ENCODE measurements around the gene C14orf132. TPM values are rescaled to one million over a fixed set of nuclear protein-coding genes. Genes with fewer than 3 reads are reported as not detected.

C14orf132 gene
- total and polyA plus RNA-seq, 2 of the 4 experiments (the other 2 are of a cell fraction), result 6.3 to 13.5 TPM

- intact Hi-C loops (cut with micrococcal nuclease), result no loop called here
- no peak overlapping the region for H3K27ac ChIP-seq (ENCODE audit: insufficient read depth, low read length)
Observed at GRCh38 chr14:96001866-96002497, 37.2 kb upstream of the C14orf132 start.

More at GRCh38 chr14:96001866-96002497, 37.2 kb upstream of the C14orf132 start:
- dilution Hi-C loops (cut with HindIII; ENCODE audit: low sequenced_read_pairs, unreplicated experiment) (no loop called here), in situ Hi-C loops (cut with MboI; ENCODE audit: low sequenced_read_pairs) (loop anchor here (5.0 to 10.0 kb wide), 3 partner anchors 95 to 413 kb away; no protein-coding TSS in a partner anchor)
- DNase-seq (peak; percentile 8), ATAC-seq (ENCODE audit: low read depth) (peak; percentile 56)
- 67% methylated on average over 1 of the region's 5 CpGs; no CpG with 5 or more reads in 1 of the 2 experiments for WGBS, 2 experiments (ENCODE audit: extremely low coverage in 2 of 2, insufficient read length in 1 of 2)
- Histone ChIP-seq H3K23ac (ENCODE audit: low read depth, low read length) (no peak overlapping the region), H4K5ac (ENCODE audit: low read depth, low read length) (no peak overlapping the region), H3K4ac (ENCODE audit: low read depth, low read length) (no peak overlapping the region), H3K56ac (ENCODE audit: extremely low read depth, insufficient read depth, low read length) (no peak overlapping the region), H3K4me2 (ENCODE audit: low read depth, low read length) (no peak overlapping the region), H3K4me1 (ENCODE audit: control insufficient read depth, insufficient read depth, low read length) (no peaks in the 10 kb centered on the region), H3K9me1 (ENCODE audit: insufficient read depth, low read length) (no peaks in the 10 kb centered on the region), H3K36me3 (ENCODE audit: control insufficient read depth, insufficient read depth, low read length) (no peaks in the 10 kb centered on the region), H2BK15ac (ENCODE audit: low read depth, low read length) (no peak overlapping the region), H3K4me3 (ENCODE audit: insufficient read depth, low read depth, low read length) (no peak overlapping the region), H4K8ac (ENCODE audit: low read depth in 2 of 2, low read length in 2 of 2) (no peak overlapping the region), H3K14ac (replicated peaks; ENCODE audit: low read depth, low read length) (no peak overlapping the region), H4K20me1 (ENCODE audit: insufficient read depth, low read length) (no peaks in the 10 kb centered on the region), H2BK5ac (ENCODE audit: low read depth, low read length, poor library complexity, severe bottlenecking) (no peak overlapping the region), H3K9ac (ENCODE audit: low read depth, low read length) (no peak overlapping the region), H3K9me3 (ENCODE audit: control insufficient read depth, insufficient read depth, low read length) (no peaks in the 10 kb centered on the region), H2BK120ac (ENCODE audit: low read depth, low read length) (no peak overlapping the region), H2AK5ac (ENCODE audit: low read depth, low read length) (no peak overlapping the region), H3K18ac (ENCODE audit: low read depth, low read length) (no peak overlapping the region), H3K79me1 (ENCODE audit: low read depth in 1 of 2, low read length in 2 of 2) (no peaks in the 10 kb centered on the region), H2AFZ (replicated peaks; ENCODE audit: low read length, poor library complexity) (peak overlapping the region; percentile 65), H4K91ac (ENCODE audit: insufficient read depth, low read depth, low read length) (no peak overlapping the region), H3K27me3 (ENCODE audit: control insufficient read depth, insufficient read depth, low read length) (peaks cover 22% of the 10 kb centered on the region), H2BK20ac (ENCODE audit: low read depth, low read length) (no peak overlapping the region), H2AK9ac (replicated peaks; ENCODE audit: low read depth, low read length, poor library complexity) (no peak overlapping the region)
- BruUV-seq (replicated peaks), result no TSS peak
- ChIA-PET CTCF (interaction anchor here (1.1 to 1.5 kb wide), 2 partner anchors 93 to 97 kb away, joined by 3 to 7 read pairs; no protein-coding TSS in a partner anchor), POLR2A (ENCODE audit: unreplicated experiment) (no interaction called here)
- TF ChIP-seq CHD1 (IDR thresholded peaks at IDR 0.05; ENCODE audit: low read depth, low read length) (no peak), CEBPB (IDR thresholded peaks at IDR 0.05; ENCODE audit: low read depth, low read length) (no peak), FOS (IDR thresholded peaks at IDR 0.05; ENCODE audit: low read depth, low read length) (no peak), RAD21 (IDR thresholded peaks at IDR 0.05; ENCODE audit: low read length) (no peak), MAZ (IDR thresholded peaks at IDR 0.05; ENCODE audit: borderline replicate concordance, low read depth, low read length) (no peak), RCOR1 (IDR thresholded peaks at IDR 0.05; ENCODE audit: insufficient replicate concordance, low read length) (no peak), MXI1 (IDR thresholded peaks at IDR 0.05; ENCODE audit: borderline replicate concordance, low read depth, low read length) (no peak), ELK1 (IDR thresholded peaks at IDR 0.05; ENCODE audit: borderline replicate concordance, low read depth, low read length) (no peak), NFE2L2 (IDR thresholded peaks at IDR 0.05; ENCODE audit: low read depth, low read length) (no peak), BHLHE40 (IDR thresholded peaks at IDR 0.05; ENCODE audit: low read depth, low read length) (no peak), USF2 (IDR thresholded peaks at IDR 0.05; ENCODE audit: low read depth, low read length) (no peak)
